GM23338 (cell line): ENCODE data around the gene YPEL2. TPM values are rescaled to one million over a fixed set of nuclear protein-coding genes. Genes with fewer than 3 reads are reported as not detected.
A peak's percentile ranks its signal among the peaks of the same experiment; 100 is the strongest.

Experiments used
- ATAC-seq: fragments of 200-7000 bp; cut with Tn5 transposase; 3 replicates; pipeline ENCODE4 v1.9.1; 2020
- DNase-seq: peaks from one replicate; pipeline ENCODE4 v3.0.0-alpha.2; 2015; ENCODE audit warnings: low spot score
- H2AFZ ChIP-seq: fragments of 200-600 bp; sonication (generic); 2 replicates; pipeline ENCODE4 v1.8.0; 2016; ENCODE audit warnings: antibody characterized with exemption, mild to moderate bottlenecking, moderate library complexity
- H3F3A ChIP-seq: fragments of 200-600 bp; sonication (generic); replicated peaks from 2 replicates; pipeline ENCODE4 v1.8.0; 2017; ENCODE audit warnings: antibody characterized with exemption, mixed run types, low read depth
- H3K27ac ChIP-seq: fragments of 200-600 bp; sonication (generic); 2 replicates; pipeline ENCODE4 v1.6.1; 2016; ENCODE audit warnings: low read depth
- H3K27me3 ChIP-seq: fragments of 200-600 bp; sonication (generic); 2 replicates; pipeline ENCODE4 v1.8.0; 2016; ENCODE audit warnings: mild to moderate bottlenecking, mixed run types, moderate library complexity; ENCODE audit not compliant: insufficient read depth
- H3K36me3 ChIP-seq: fragments of 200-600 bp; sonication (generic); 2 replicates; pipeline ENCODE4 v1.8.0; 2016; ENCODE audit warnings: mild to moderate bottlenecking; ENCODE audit not compliant: insufficient read depth
- H3K4me1 ChIP-seq: fragments of 200-600 bp; sonication (generic); 2 replicates; pipeline ENCODE4 v1.8.0; 2016; ENCODE audit warnings: mild to moderate bottlenecking, moderate library complexity; ENCODE audit not compliant: insufficient read depth
- H3K4me2 ChIP-seq: fragments of 200-600 bp; sonication (generic); 2 replicates; pipeline ENCODE4 v1.7.1; 2017; ENCODE audit warnings: mixed run types
- H3K4me3 ChIP-seq: fragments of 200-600 bp; sonication (generic); 2 replicates; pipeline ENCODE4 v1.6.1; 2016; ENCODE audit warnings: mixed run types
- H3K79me2 ChIP-seq: fragments of 200-600 bp; sonication (generic); replicated peaks from 2 replicates; pipeline ENCODE4 v1.8.0; 2017; ENCODE audit warnings: mild to moderate bottlenecking; ENCODE audit not compliant: insufficient read depth
- H3K9me2 ChIP-seq: fragments of 200-600 bp; sonication (generic); 2 replicates; pipeline ENCODE4 v1.8.0; 2017; ENCODE audit not compliant: insufficient read depth
- H4K20me1 ChIP-seq: fragments of 200-600 bp; sonication (generic); replicated peaks from 2 replicates; pipeline ENCODE4 v1.8.0; 2017; ENCODE audit warnings: mild to moderate bottlenecking; ENCODE audit not compliant: insufficient read depth
- H3K27ac Mint-ChIP-seq: 2 replicates; pipeline ENCODE4 v1.8.0; 2020; ENCODE audit warnings: inconsistent platforms, mild to moderate bottlenecking, moderate library complexity, mixed read lengths
- H3K27me3 Mint-ChIP-seq: 3 replicates; pipeline ENCODE4 v1.8.0; 2022; ENCODE audit warnings: low read depth, mild to moderate bottlenecking, moderate library complexity, mixed read lengths, inconsistent platforms; ENCODE audit not compliant: insufficient read depth, poor library complexity
- H3K36me3 Mint-ChIP-seq: 3 replicates; pipeline ENCODE4 v1.8.0; 2021; ENCODE audit warnings: low read depth, mild to moderate bottlenecking, inconsistent platforms, moderate library complexity, mixed read lengths
- H3K4me1 Mint-ChIP-seq: 3 replicates; pipeline ENCODE4 v1.8.0; 2020; ENCODE audit warnings: mild to moderate bottlenecking, inconsistent platforms, mixed read lengths
- H3K4me3 Mint-ChIP-seq: 3 replicates; pipeline ENCODE4 v1.8.0; 2021; ENCODE audit warnings: moderate library complexity, mild to moderate bottlenecking, inconsistent platforms, mixed read lengths
- H3K9me3 Mint-ChIP-seq: 3 replicates; pipeline ENCODE4 v1.8.0; 2020; ENCODE audit warnings: moderate library complexity, mild to moderate bottlenecking, inconsistent platforms, mixed read lengths
- CREB1 ChIP-seq: fragments of 250-450 bp; sonication (Bioruptor Pico); IDR thresholded peaks from 2 replicates; pipeline ENCODE4 v1.5.0; 2020; ENCODE audit warnings: low read depth, mild to moderate bottlenecking, moderate library complexity
- CTCF ChIP-seq, 2 experiments: fragments of 200-600 bp in 1 of 2; sonication (generic) in 1 of 2; conservative IDR thresholded peaks; 2 replicates each; pipeline versions ENCODE4 v1.5.1 to v1.6.1; 2016 to 2017; ENCODE audit warnings: antibody characterized with exemption in 2 of 2, low read depth in 2 of 2, mild to moderate bottlenecking in 2 of 2, moderate library complexity in 1 of 2
- ETS1 ChIP-seq: IDR thresholded peaks from 2 replicates; pipeline ENCODE4 v1.6.1; 2016; ENCODE audit warnings: antibody characterized with exemption
- EZH2 ChIP-seq: fragments of 200-600 bp; sonication (generic); IDR thresholded peaks from one replicate; pipeline ENCODE4 v1.8.0; 2017; ENCODE audit warnings: antibody characterized with exemption, mild to moderate bottlenecking, low read depth; ENCODE audit not compliant: unreplicated experiment
- NANOG ChIP-seq: IDR thresholded peaks from 2 replicates; pipeline ENCODE4 v1.6.1; 2016; ENCODE audit warnings: antibody characterized with exemption, borderline replicate concordance
- STAT1 ChIP-seq: IDR thresholded peaks from one replicate; pipeline ENCODE4 v1.6.1; 2016; ENCODE audit warnings: antibody characterized with exemption; ENCODE audit not compliant: unreplicated experiment
- ZNF114 ChIP-seq: fragments of 250-450 bp; sonication (Bioruptor Pico); IDR thresholded peaks from 2 replicates; pipeline ENCODE4 v1.5.0; 2020; ENCODE audit warnings: mild to moderate bottlenecking, moderate library complexity
- ZNF331 ChIP-seq: fragments of 250-450 bp; sonication (Bioruptor Pico); IDR thresholded peaks from 2 replicates; pipeline ENCODE4 v1.5.0; 2020; ENCODE audit warnings: low read depth, mild to moderate bottlenecking, moderate library complexity
- polyA plus RNA-seq: library from polyadenylated mRNA; unstranded; fragments of >200 nt; fragmentation: Nextera tagmentation; extraction: Ambion mirVana; gene quantifications from 2 replicates; pipeline ENCODE4 v1.2.1, GENCODE V29; 2016
- total RNA-seq: library from RNA; depleted of rRNA; stranded (reverse); fragments of >200 nt; shearing (Covaris generic); gene quantifications from 2 replicates; pipeline ENCODE4 v1.2.3, GENCODE V29; 2014

Gene YPEL2
- total and polyA plus RNA-seq, 2 experiments from 2014 or later, result 4.1 to 5.2 TPM

DNA sequence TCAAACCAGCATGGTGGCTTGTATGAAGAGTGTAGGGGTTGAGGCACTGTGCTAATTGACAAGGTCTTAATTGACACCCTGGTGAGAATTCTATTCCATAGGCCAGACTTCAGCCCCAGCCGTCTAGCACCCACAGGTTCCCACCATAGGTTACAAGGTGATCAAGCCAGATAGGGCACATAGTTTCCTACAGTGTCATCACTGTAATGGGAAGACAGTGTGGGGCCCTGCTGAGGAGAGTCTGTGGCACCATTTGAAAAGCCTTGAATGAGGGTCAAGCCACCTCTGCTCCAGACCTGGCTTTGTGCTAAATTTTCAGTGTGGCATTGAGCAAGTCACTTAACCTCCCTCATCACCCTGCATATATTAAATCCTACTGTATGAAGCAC is 36.2 kb downstream of the YPEL2 start:
- Histone ChIP-seq H3K27me3 (no peaks in the 10 kb centered on the region), H3K79me2 (no peaks in the 10 kb centered on the region), H3K4me2 (0 out of 2 replicates have a peak overlapping the region, but pooled peaks have one; percentile 52), H3K27ac (peak overlapping the region; percentile 74; the same call in 1 of the 2 replicates), H3K4me3 (no peak overlapping the region), H3F3A (0 out of 2 replicates have a peak, but pooled peaks cover 12% of the 10 kb centered on the region), H3K36me3 (no peaks in the 10 kb centered on the region), H3K9me2 (no peaks in the 10 kb centered on the region), H3K4me1 (peaks cover 39% of the 10 kb centered on the region), H4K20me1 (0 out of 2 replicates have a peak, but pooled peaks cover 3% of the 10 kb centered on the region), H2AFZ (no peak overlapping the region)
- no peak for DNase-seq
- Mint-ChIP-seq H3K4me1 (peaks cover 71% of the 10 kb centered on the region), H3K27me3 (peaks cover 9% of the 10 kb centered on the region), H3K9me3 (no peaks in the 10 kb centered on the region), H3K4me3 (no peak overlapping the region), H3K27ac (peak overlapping the region; percentile 21; the same call in 1 of the 2 replicates), H3K36me3 (no peaks in the 10 kb centered on the region)
- no peak for ATAC-seq
- no peak for TF ChIP-seq CTCF (conservative IDR thresholded peaks at IDR 0.05; ENCODE audit: low read depth in 2 of 2)

- no peak overlapping the region for H3K4me3 ChIP-seq
- H3F3A ChIP-seq, result 0 out of 2 replicates have a peak, but pooled peaks cover 12% of the 10 kb centered on the region
- H3K36me3 Mint-ChIP-seq, result no peaks in the 10 kb centered on the region
- ATAC-seq (no peak), DNase-seq (no peak)
- peaks cover 70% of the 10 kb centered on the region for H3K4me1 Mint-ChIP-seq
- no peak overlapping the region for H2AFZ ChIP-seq
- H3K9me2 ChIP-seq, result no peaks in the 10 kb centered on the region
- no peak overlapping the region for H3K4me3 Mint-ChIP-seq
- H3K27ac ChIP-seq, result no peak overlapping the region
- H4K20me1 ChIP-seq, result 0 out of 2 replicates have a peak, but pooled peaks cover 3% of the 10 kb centered on the region
- no peaks in the 10 kb centered on the region for H3K27me3 ChIP-seq
- no peak overlapping the region for H3K4me2 ChIP-seq
- peaks cover 9% of the 10 kb centered on the region for H3K27me3 Mint-ChIP-seq
- H3K79me2 ChIP-seq, result no peaks in the 10 kb centered on the region
- no peak for TF ChIP-seq CTCF (conservative IDR thresholded peaks at IDR 0.05; ENCODE audit: low read depth in 2 of 2)
- no peak for TF ChIP-seq CREB1 (CRISPR knock-in tag)
- no peak for TF ChIP-seq STAT1
- no peak for TF ChIP-seq EZH2
- no peak for TF ChIP-seq ZNF331
- no peak for TF ChIP-seq NANOG
- no peak for TF ChIP-seq ETS1
- no peak for TF ChIP-seq ZNF114 (CRISPR knock-in tag)
- H3K27ac Mint-ChIP-seq, result no peak overlapping the region
- no peaks in the 10 kb centered on the region for H3K36me3 ChIP-seq
- no peaks in the 10 kb centered on the region for H3K9me3 Mint-ChIP-seq
- peaks cover 39% of the 10 kb centered on the region for H3K4me1 ChIP-seq
These were observed 36.9 kb downstream of the YPEL2 start for GRCh38 chr17:59368218-59368857.
